HG02642 (cell line): ENCODE results near the gene CDK14.
"Not testable (repeated sequence)": the region's sequence is repeated elsewhere in the genome, so short reads cannot be mapped to it uniquely, and the experiment has no call there.

ENCODE experiments used
- ATAC-seq: cut with Tn5 transposase; IDR thresholded peaks from one replicate; pipeline ENCODE4 v1.9.1; 2021; ENCODE audit warnings: mild to moderate bottlenecking; ENCODE audit not compliant: unreplicated experiment, poor library complexity

CDK14 gene

DNA sequence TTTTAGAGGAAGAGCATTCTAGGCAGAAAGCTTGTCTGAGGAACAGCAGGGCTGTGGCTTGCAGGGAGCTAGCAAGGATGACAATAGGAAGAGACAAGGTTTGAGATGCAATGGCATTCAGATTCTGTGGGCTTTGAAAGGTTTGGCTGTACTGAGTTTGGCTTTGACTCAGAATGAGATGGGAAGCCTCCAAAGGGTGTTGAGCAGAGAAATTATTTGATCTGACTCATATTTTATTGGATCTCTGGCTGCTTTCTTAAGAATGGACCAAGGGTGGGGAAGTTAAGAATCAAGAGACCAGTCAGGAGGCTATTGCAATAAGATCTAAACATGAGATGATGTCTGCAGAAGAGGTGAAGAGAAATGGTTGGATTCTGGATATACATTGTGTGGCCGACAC, 273.2 kb downstream of the CDK14 start:
- ATAC-seq, result no peak

- ATAC-seq, result no peak
Measured at GRCh38 chr7:90876701-90877100, 280.6 kb downstream of the CDK14 start.

GRCh38 chr7:90877201-90877600, 281.1 kb downstream of the CDK14 start:
- peak; percentile 77 for ATAC-seq

DNA sequence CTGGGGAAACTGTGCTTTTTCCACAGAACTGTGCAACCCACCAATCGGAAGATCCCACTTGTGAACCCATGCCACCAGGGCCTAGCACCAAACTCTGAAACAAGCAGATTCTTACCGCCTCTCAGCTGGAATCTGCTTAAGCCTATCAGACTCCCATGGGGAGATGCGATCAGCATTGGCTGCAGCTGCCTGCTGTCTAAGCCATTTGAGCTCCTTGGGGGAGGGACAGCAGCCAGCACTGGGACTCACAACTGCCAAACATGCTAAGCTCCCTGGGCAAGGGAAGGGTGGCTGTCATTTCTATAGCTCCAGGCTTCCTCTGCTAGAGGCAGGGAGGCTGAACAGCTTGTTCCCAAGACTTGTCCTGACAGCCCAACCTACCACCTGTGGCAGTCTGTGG, 283.8 kb downstream of the CDK14 start:
- no peak for ATAC-seq

GRCh38 chr7:90886416-90886815, 290.3 kb downstream of the CDK14 start:
- no peak for ATAC-seq

DNA sequence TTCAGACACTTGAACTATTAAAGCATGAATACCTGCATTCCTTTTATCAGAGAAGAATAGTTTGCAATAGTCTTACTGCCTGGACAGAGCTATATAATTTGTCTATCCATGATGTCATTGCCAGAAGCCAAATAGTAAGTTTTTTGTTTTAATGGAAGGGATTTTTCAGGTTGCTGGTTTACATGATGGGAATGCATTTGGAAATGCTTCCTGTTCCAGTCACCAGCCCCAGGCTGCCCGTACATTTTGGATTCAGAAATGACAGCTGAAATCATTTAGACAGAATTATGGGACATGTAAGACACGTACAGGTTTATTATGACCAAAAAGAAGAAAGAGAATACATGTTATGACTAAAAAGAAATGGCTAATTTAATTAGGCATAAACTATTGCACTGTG, 293.1 kb downstream of the CDK14 start:
- no peak for ATAC-seq

DNA sequence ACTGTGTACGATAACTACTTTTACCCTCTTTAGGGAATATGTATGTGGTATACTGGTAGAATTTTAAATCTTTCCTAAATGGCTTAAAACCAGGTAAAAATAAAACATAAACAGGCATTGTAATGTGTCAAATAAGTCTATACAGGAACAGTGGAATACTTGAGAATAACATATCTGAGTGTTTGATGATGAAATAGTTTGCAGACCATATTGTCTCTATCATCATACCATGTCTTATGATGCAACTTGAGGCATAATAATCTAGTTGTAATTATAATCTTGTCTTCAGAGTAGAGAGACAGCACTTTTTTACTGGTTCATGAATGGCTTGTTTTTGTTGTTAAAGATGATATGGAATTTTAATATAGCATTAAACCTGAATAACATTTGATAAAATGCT, 293.5 kb downstream of the CDK14 start:
- no peak for ATAC-seq

DNA sequence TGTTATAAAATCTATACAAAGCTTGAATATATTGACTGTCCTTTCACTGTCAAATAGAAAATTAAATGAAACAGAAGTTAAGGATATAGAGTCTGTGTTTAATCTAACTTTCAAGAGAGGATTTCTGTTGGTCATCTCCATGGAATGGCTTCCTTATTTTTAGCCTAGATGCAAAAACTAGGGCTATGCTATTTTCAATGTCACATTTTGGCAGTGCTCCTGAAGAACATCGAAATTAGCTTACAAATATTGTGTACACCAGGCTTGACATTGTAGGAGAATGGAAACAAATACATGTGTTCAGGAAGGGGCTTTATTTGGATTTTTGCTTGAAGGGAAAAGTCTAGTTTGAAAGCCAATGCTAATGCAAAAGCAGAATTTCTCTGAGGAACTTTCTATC, 295.4 kb downstream of the CDK14 start:
- no peak for ATAC-seq

DNA sequence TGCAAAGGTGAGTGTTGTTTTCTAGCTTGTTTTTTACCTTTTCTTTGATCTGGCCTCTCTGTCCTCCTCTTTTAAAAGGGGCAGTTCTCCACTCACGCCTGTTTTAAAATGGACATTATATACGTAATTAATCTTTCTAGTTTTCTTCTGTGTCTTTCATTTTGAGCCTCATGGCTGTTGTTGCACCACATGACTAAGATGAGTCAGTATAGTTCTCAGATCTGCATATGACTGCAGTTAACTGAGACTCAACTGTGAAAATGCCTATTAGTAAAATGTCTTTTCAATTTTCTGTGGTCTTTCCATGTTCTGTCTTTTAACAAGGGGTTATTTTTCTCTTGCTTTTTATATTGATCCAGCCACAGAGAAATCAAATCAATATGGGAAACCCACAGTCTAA, 296.1 kb downstream of the CDK14 start:
- ATAC-seq, result peak; percentile 89

DNA sequence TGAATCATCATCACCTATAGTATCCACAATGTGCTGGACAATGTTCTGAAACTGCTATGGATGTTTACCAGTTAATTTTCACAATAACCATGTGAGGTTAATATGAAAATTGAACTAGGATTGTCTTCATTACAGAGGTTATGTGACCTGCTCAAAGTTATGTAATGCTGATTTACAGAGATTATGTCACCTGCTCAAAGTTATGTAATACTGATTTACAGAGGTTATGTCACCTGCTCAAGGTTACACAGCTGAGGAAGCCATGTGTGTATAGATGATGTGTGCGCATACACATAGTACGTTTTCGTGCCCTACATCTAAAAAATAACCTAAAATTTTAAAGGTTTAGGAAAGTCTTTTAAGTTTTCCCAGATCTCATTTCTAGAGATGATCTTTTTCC, 298.0 kb downstream of the CDK14 start:
- no peak for ATAC-seq

DNA sequence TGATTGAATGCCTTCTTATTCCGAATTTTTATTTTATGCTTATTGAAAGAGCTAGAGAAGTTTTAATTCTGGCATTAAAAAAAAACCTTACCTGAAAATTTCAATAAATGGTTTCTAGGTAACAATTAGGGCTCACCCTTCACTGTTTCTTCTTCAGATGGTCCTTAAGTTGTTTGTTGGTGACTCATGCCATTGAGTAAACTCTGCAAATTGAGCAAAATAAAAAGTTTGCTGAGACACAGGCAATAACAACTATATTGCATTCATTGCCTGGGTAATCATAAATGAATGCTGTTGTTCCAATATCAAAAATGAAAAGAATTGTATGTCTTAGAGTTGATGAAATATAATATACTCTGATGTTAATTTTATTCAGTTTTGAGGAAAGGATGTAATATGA, 300.3 kb downstream of the CDK14 start:
- ATAC-seq, result no peak

GRCh38 chr7:90897961-90898469, 301.9 kb downstream of the CDK14 start:
- ATAC-seq, result peak; percentile 62

DNA sequence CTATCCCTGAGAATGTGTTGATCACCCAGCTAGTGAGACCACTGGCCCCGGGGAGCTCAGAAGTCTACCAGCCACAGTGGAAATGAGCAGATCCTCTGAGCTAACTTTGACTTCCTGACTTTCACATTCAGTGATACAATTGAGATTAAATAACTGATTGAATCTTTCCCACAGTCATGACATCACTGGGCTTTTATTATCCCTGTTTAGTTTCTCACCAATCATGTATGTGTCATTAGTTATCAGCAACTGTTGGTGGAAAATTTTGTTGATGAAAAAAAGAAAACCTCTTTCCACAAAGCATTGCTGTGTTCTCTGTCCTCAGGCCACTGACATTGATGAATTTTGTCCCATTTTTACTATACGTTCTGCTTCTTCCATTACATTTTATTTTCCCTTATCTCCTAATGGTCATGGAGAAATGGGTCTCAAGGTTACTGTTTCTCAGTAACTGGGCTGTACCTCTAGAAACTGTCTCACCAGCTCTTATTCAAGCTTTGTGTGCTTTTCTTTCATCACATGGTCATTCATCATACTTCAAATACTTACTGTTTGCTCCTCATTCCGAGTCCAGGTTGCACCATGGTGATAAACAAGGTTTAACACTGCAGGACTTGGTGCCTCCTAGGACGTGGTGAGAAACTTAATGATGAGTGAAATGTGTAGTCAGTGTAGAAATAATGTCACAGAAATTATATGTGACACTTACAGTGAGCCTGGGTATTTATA, 304.7 kb downstream of the CDK14 start:
- ATAC-seq, result no peak

DNA sequence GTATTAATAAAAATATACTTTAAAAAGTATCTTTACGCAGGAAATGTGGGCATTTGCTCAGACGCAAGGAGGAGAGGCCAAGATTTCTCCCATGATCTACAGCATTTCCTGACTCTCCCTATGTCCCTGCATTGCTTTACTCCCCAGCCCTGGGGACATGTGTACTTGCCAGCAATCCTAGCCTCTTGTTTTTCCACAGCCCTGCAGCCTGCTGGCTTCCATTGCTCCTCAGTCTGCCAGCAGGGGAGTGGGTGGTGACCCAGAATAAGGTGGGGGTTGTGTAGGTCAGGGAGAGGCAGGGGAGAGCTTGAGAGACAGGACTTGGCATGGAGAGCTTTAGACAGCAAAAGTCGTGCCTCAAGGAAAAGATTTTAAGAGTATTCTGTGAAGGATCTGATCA, 307.7 kb downstream of the CDK14 start:
- ATAC-seq, result no peak

GRCh38 chr7:90910136-90910535, 314.0 kb downstream of the CDK14 start:
- no peak for ATAC-seq

DNA sequence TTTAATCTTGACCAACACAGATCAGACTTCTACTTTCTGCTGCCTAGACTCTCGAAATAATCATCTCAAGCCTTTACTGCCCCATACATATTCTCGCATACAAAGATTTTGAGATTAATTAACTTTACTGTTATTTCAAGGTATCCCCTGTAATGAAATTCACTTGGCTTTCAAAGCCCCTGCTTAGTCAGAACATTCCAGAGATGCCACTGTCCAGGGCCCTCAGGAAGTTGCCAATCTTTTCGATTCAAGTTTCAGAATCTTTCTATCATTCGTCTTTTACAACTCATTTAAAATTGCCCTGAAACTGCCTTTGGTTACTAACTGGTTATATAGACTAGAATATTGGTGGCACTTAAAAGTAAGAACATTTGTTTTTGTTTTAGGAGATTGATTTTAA, 320.2 kb downstream of the CDK14 start:
- ATAC-seq, result no peak

GRCh38 chr7:90917539-90917938, 321.4 kb downstream of the CDK14 start:
- ATAC-seq, result no peak

GRCh38 chr7:90918303-90918702, 322.2 kb downstream of the CDK14 start:
- no peak for ATAC-seq

DNA sequence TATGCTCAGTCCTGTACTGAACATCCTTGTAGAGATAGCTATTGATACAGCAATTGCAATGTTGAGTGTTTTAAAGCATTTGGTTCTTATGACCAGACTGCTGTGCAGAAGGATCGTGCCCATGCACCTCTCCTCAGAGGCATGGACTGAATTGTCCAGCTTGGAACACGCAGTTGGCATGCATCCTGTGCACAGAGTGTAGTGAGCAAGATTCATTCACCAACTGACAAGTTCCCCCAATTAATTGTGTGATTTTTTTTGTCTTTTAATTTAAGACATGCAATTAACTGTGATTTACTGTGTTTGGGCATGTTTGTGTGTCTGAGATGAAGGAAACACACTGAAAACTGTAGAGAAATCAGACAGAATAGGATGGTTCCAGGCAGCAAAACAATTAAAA, 323.7 kb downstream of the CDK14 start:
- ATAC-seq, result no peak

DNA sequence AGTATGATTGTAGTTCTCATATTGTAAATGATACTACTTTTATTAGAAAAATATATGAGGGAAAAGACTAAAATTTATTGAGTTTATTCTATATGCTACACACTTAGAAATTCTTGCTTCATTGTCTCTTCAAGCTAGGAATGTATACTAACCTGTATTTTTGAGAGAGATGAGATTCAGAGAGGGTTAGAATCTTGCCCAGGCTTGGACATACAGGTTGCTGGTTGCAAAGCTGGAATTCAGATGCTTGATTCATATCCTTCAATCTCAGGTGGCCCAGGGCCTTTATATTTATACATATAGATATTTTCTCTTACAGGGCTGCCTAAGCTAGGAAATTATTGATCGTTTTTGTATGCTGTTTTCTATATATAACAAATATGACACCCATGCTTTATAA, 324.2 kb downstream of the CDK14 start:
- ATAC-seq, result no peak

DNA sequence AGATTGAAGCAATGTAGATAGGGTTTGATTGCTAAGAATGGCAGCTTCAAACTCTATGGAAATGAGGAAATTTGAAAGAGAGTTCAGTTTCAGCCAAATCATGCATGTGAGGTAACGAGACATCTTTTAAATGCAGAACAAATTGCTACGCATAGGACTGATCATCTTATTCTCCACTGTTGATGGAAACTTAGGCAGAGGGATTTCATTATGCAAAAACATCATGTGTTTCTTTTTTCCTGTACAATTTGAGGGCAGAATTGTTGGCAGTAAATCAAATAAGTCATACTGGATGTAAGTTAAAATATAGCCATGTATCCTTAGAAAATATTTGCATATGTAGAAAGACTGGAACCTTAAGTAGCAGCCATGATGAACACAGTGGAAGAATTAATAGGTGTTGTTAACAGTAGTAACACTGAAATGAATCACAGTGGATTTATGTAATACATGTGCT, 327.4 kb downstream of the CDK14 start:
- ATAC-seq, result no peak

DNA sequence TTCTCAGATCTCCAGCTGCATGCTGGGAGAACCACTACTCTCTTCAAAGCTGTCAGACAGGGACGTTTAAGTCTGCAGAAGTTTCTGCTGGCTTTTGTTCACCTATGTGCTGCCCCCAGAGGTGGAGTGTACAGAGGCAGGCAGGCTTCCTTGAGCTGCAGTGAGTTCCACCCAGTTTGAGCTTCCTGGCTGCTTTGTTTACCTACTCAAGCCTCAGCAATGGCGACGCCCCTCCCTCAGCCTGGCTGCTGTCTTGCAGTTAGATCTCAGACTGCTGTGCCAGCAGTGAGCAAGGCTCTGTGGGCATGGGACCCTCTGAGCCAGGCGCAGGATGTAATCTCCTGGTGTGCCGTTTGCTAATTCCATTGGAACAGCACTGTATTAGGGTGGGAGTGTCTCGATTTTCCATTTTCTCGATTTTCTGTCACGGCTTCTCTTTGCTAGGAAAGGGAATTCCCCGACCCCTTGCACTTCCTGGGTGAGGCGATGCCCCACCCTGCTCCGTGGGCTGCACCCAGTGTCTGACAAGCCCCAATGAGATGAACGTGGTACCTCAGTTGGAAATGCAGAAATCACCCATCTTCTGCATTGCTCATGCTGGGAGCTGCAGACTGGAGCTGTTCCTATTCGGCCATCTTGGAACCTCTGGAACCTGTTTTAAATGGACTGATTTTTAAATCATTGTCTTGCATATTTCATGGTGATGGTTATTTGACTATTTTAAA, 332.7 kb downstream of the CDK14 start:
- not testable (repeated sequence) for ATAC-seq
